ENCODE results near the gene TXLNB. TPM values are rescaled to one million over a fixed set of nuclear protein-coding genes. Genes with fewer than 3 reads are reported as not detected.
A peak's percentile ranks its signal among the peaks of the same experiment; 100 is the strongest.

Gene TXLNB
- total RNA-seq (2014; rRNA removed; shearing (Covaris generic)), result 7.3 and 7.9 TPM in 2 replicates
- total RNA-seq (2022), result 12.4 and 13.0 TPM in 2 replicates
- Bru-seq, nascent RNA, result percentile 55 among the genes with signal in this experiment
- percentile 47 among the genes with signal in this experiment for BruChase-seq, experiment 1, labeled RNA remaining after a 6-hour chase
- percentile 68 among the genes with signal in this experiment for BruChase-seq, experiment 2, labeled RNA remaining after a 2-hour chase
- long read RNA-seq, partial matches to known transcripts, result 10 of 31 reads
- long read RNA-seq, other reads (novel, unspliced or antisense), result 21 of 31 reads

- no TSS peak for BruUV-seq (replicated peaks)
- peaks cover 46% of the 10 kb centered on the region; the same call in 1 of the 2 replicates for H3K79me2 ChIP-seq (ENCODE audit: insufficient read depth, low read depth, low read length)
- TF ChIP-seq EZH2phosphoT487 (IDR thresholded peaks at IDR 0.05; ENCODE audit: borderline replicate concordance, low read depth, low read length) (no peak), CTCF (conservative IDR thresholded peaks at IDR 0.05; ENCODE audit: low read length) (no peak)
- H4K20me1 ChIP-seq (ENCODE audit: insufficient read depth, low read length), result no peaks in the 10 kb centered on the region
- H3K4me2 ChIP-seq (ENCODE audit: low read length), result peak within 1 kb of the TSS; percentile 91
- peak within 1 kb of the TSS; percentile 97 for H3K27ac ChIP-seq (ENCODE audit: low read depth, low read length, poor library complexity, severe bottlenecking)
- POLR2A ChIA-PET, result interaction anchor here (0.7 to 4.6 kb wide), 21 partner anchors 10 to 819 kb away, joined by 3 to 42 read pairs (median 6); partner anchors contain the start of gene CITED2
- peaks cover 77% of the 10 kb centered on the region for H3K4me1 ChIP-seq (ENCODE audit: insufficient read depth, low read length, poor library complexity, severe bottlenecking)
- peak within 1 kb of the TSS; percentile 51; the same call in 1 of the 2 replicates for H2AFZ ChIP-seq (ENCODE audit: low read length)
- peaks cover 46% of the 10 kb centered on the region for H3K36me3 ChIP-seq (ENCODE audit: insufficient read depth, low read length)
- peak; percentile 76 for DNase-seq (ENCODE audit: low spot score)
- CTCF ChIA-PET (ENCODE audit: unreplicated experiment), result interaction anchor here (1.0 to 1.3 kb wide), 3 partner anchors 12 to 30 kb away, joined by 3 to 5 read pairs (median 4); no protein-coding TSS in a partner anchor
- peaks cover 11% of the 10 kb centered on the region; the same call in 1 of the 2 replicates for H3K9me3 ChIP-seq (ENCODE audit: low read length)
- H3K9me2 ChIP-seq (ENCODE audit: insufficient read depth, low read length), result no peaks in the 10 kb centered on the region
- peak within 1 kb of the TSS; percentile 64 for H3K4me3 ChIP-seq (ENCODE audit: low read depth, low read length, poor library complexity, severe bottlenecking)
- intact Hi-C loops (cut with micrococcal nuclease; ENCODE audit: unreplicated experiment), result loop anchor here (1.0 to 5.0 kb wide), 2 partner anchors 33 to 70 kb away; no protein-coding TSS in a partner anchor
These were observed at the start of gene TXLNB for GRCh38 chr6:139291813-139292619. Gene TXLNB, minus strand, starts transcription at chr6:139291998. Its CDS starts 3,099 bp downstream, at chr6:139288899.

- H3K4me3 ChIP-seq (ENCODE audit: low read depth, low read length, poor library complexity, severe bottlenecking), result no peak overlapping the region
- no TSS peak for BruUV-seq (replicated peaks)
- no peaks in the 10 kb centered on the region for H3K79me2 ChIP-seq (ENCODE audit: insufficient read depth, low read depth, low read length)
- H3K36me3 ChIP-seq (ENCODE audit: insufficient read depth, low read length), result 0 out of 2 replicates have a peak, but pooled peaks cover 12% of the 10 kb centered on the region
- POLR2A ChIA-PET, result interaction anchor here (0.7 kb wide), 2 partner anchors 40 to 103 kb away, joined by 3 read pairs; no protein-coding TSS in a partner anchor
- no peak overlapping the region for H2AFZ ChIP-seq (ENCODE audit: low read length)
- intact Hi-C loops (cut with micrococcal nuclease; ENCODE audit: unreplicated experiment), result no loop called here
- no peaks in the 10 kb centered on the region for H4K20me1 ChIP-seq (ENCODE audit: insufficient read depth, low read length)
- CTCF ChIA-PET (ENCODE audit: unreplicated experiment), result no interaction called here
- no peak overlapping the region for H3K4me2 ChIP-seq (ENCODE audit: low read length)
- TF ChIP-seq CTCF (conservative IDR thresholded peaks at IDR 0.05; ENCODE audit: low read length), result no peak
- H3K9me2 ChIP-seq (ENCODE audit: insufficient read depth, low read length), result no peaks in the 10 kb centered on the region
- DNase-seq (ENCODE audit: low spot score), result no peak
- H3K27ac ChIP-seq (ENCODE audit: low read depth, low read length, poor library complexity, severe bottlenecking), result no peak overlapping the region
- peaks cover 4% of the 10 kb centered on the region; the same call in 1 of the 2 replicates for H3K9me3 ChIP-seq (ENCODE audit: low read length)
- H3K4me1 ChIP-seq (ENCODE audit: insufficient read depth, low read length, poor library complexity, severe bottlenecking), result peaks cover 27% of the 10 kb centered on the region
These were observed 49.3 kb upstream of the TXLNB start for GRCh38 chr6:139341060-139341459.

All from OCI-LY7 (cell line).